WTC11 (cell line): ENCODE measurements around the gene OBSL1. TPM values are rescaled to one million over a fixed set of nuclear protein-coding genes. Genes with fewer than 3 reads are reported as not detected.

Experiments used
- ATAC-seq: fragments of 200-7000 bp; cut with Tn5 transposase; 2 replicates; pipeline ENCODE4 v1.10.0; 2021; ENCODE audit warnings: mild to moderate bottlenecking, moderate library complexity
- CTCF ChIA-PET: fragments of 300-600 bp; sonication (Branson Sonifier 250); formaldehyde crosslinking; loops from one replicate; lab custom pipeline; 2021; ENCODE audit warnings: antibody characterized with exemption; lab: Charles Lee
- POLR2A ChIA-PET: fragments of 350-600 bp; sonication (Branson Sonifier 250); formaldehyde crosslinking; loops from one replicate; lab custom pipeline; 2021; ENCODE audit warnings: antibody characterized with exemption; lab: Charles Lee
- DNase-seq: peaks from one replicate; pipeline ENCODE4 v3.0.0; 2021; ENCODE audit warnings: low spot score
- H3K27ac Mint-ChIP-seq: 2 replicates; pipeline ENCODE4 v1.8.0; 2021; ENCODE audit warnings: mixed read lengths
- H3K27me3 Mint-ChIP-seq: 2 replicates; pipeline ENCODE4 v1.8.0; 2021; ENCODE audit warnings: low read depth, mild to moderate bottlenecking, moderate library complexity, mixed read lengths
- H3K36me3 Mint-ChIP-seq: 2 replicates; pipeline ENCODE4 v1.8.0; 2021; ENCODE audit warnings: mixed read lengths
- H3K4me1 Mint-ChIP-seq: 2 replicates; pipeline ENCODE4 v1.8.0; 2022; ENCODE audit warnings: mixed read lengths
- H3K4me3 Mint-ChIP-seq: 2 replicates; pipeline ENCODE4 v1.8.0; 2021; ENCODE audit warnings: mild to moderate bottlenecking, moderate library complexity, mixed read lengths
- H3K9me3 Mint-ChIP-seq: 2 replicates; pipeline ENCODE4 v1.8.0; 2021; ENCODE audit warnings: mixed read lengths
- AR ChIP-seq: fragments of 250-450 bp; sonication (Bioruptor Pico); IDR thresholded peaks from 2 replicates; pipeline ENCODE4 v1.9.0; 2021; ENCODE audit warnings: mild to moderate bottlenecking
- ATF2 ChIP-seq: sonication (generic); formaldehyde crosslinking; IDR thresholded peaks from 2 replicates; pipeline ENCODE4 v1.8.1; 2022; ENCODE audit warnings: low read depth, missing genetic modification reagents, borderline replicate concordance
- CBFB ChIP-seq: sonication (generic); formaldehyde crosslinking; IDR thresholded peaks from 2 replicates; pipeline ENCODE4 v1.8.1; 2022; ENCODE audit warnings: mild to moderate bottlenecking, low read depth, missing genetic modification reagents
- E2F5 ChIP-seq: sonication (generic); formaldehyde crosslinking; IDR thresholded peaks from 2 replicates; pipeline ENCODE4 v1.8.1; 2022; ENCODE audit warnings: mild to moderate bottlenecking, moderate library complexity, missing genetic modification reagents
- GRHL2 ChIP-seq: fragments of 250-450 bp; sonication (Bioruptor Pico); IDR thresholded peaks from 2 replicates; pipeline ENCODE4 v1.8.0; 2022; ENCODE audit warnings: mild to moderate bottlenecking, moderate library complexity; ENCODE audit not compliant: insufficient replicate concordance, severe bottlenecking
- JAZF1 ChIP-seq: fragments of 250-450 bp; sonication (Bioruptor Pico); IDR thresholded peaks from 2 replicates; pipeline ENCODE4 v1.9.0; 2021; ENCODE audit warnings: moderate library complexity, mild to moderate bottlenecking, inconsistent platforms
- MLX ChIP-seq: sonication (generic); formaldehyde crosslinking; IDR thresholded peaks from 2 replicates; pipeline ENCODE4 v1.8.1; 2023; ENCODE audit warnings: mild to moderate bottlenecking, missing genetic modification reagents, moderate library complexity
- MYBL2 ChIP-seq: sonication (generic); formaldehyde crosslinking; IDR thresholded peaks from 2 replicates; pipeline ENCODE4 v1.8.1; 2023; ENCODE audit warnings: mild to moderate bottlenecking, moderate library complexity, missing genetic modification reagents
- NFYB ChIP-seq: sonication (generic); formaldehyde crosslinking; conservative IDR thresholded peaks from 2 replicates; pipeline ENCODE4 v1.8.0; 2022; ENCODE audit warnings: low read depth, missing genetic modification reagents
- RELA ChIP-seq: sonication (generic); formaldehyde crosslinking; IDR thresholded peaks from 2 replicates; pipeline ENCODE4 v1.8.1; 2022; ENCODE audit warnings: missing genetic modification reagents, mild to moderate bottlenecking, borderline replicate concordance
- SP1 ChIP-seq: sonication (generic); formaldehyde crosslinking; conservative IDR thresholded peaks from 2 replicates; pipeline ENCODE4 v1.8.1; 2022; ENCODE audit warnings: missing genetic modification reagents
- STAT6 ChIP-seq: sonication (generic); formaldehyde crosslinking; conservative IDR thresholded peaks from 2 replicates; pipeline ENCODE4 v1.8.1; 2023; ENCODE audit warnings: mild to moderate bottlenecking, low read depth, missing genetic modification reagents, moderate library complexity
- ZBTB43 ChIP-seq: sonication (generic); formaldehyde crosslinking; IDR thresholded peaks from 2 replicates; pipeline ENCODE4 v1.8.1; 2023; ENCODE audit warnings: mild to moderate bottlenecking, missing genetic modification reagents
- ZNF138 ChIP-seq: sonication (generic); formaldehyde crosslinking; conservative IDR thresholded peaks from 2 replicates; pipeline ENCODE4 v1.8.1; 2022; ENCODE audit warnings: mild to moderate bottlenecking, moderate library complexity, missing genetic modification reagents
- ZNF317 ChIP-seq: sonication (generic); formaldehyde crosslinking; IDR thresholded peaks from 2 replicates; pipeline ENCODE4 v1.8.1; 2023; ENCODE audit warnings: low read depth, mild to moderate bottlenecking, moderate library complexity, missing genetic modification reagents, borderline replicate concordance
- ZNF416 ChIP-seq: fragments of 250-450 bp; sonication (Bioruptor Pico); IDR thresholded peaks from 2 replicates; pipeline ENCODE4 v1.9.0; 2021; ENCODE audit warnings: mild to moderate bottlenecking, inconsistent platforms
- total RNA-seq: library from RNA; stranded (reverse); gene quantifications from 3 replicates; pipeline ENCODE4 v1.2.3, GENCODE V29; 2021
- TF ChIP-seq, protein P1 (sequence below): sonication (generic); formaldehyde crosslinking; IDR thresholded peaks from 2 replicates; pipeline ENCODE4 v1.8.0; 2023; ENCODE audit warnings: missing genetic modification reagents, mild to moderate bottlenecking, borderline replicate concordance

The OBSL1 gene
- total RNA-seq, 1 experiment from 2014 or later = 159 TPM

DNA sequence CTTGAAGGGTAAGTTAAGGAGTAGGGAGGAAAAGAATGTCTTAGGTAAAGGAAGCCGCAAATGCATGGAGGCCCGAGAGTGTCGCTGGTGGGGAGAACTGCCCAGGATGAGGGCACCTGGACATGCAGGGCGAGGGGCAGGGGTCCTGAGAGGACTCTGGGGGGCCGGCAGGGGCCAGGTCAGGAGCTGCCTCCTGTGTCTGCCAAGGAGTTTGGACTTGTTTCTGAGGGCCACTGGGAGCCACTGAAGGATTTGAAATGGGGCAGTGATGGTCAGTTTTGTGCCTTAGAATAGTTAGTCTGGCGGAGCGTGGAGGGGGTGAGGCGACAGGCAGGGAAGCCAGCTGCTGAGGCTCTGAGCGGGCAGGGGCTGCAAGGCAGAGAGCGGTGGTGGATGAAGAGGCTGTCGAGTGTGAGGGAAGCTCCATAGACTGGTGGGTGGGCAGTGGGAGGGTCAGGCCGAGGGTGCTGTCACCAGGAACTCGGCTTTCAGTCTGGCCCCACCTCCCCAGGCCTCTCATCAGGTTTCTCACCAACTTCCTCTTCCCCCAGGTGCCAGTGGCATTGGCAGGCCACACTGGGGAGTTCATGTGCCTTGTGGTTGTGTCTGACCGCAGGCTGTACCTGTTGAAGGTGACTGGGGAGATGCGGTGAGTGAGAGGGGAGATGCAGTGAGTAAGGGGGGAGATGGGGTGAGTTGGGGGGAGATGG is 41.4 kb upstream of the OBSL1 start (continued):
- TF ChIP-seq ZBTB43 (CRISPR knock-in tag) (no peak), ZNF416 (CRISPR knock-in tag) (no peak)
- TF ChIP-seq, all 79 proteins: peak for 0

DNA sequence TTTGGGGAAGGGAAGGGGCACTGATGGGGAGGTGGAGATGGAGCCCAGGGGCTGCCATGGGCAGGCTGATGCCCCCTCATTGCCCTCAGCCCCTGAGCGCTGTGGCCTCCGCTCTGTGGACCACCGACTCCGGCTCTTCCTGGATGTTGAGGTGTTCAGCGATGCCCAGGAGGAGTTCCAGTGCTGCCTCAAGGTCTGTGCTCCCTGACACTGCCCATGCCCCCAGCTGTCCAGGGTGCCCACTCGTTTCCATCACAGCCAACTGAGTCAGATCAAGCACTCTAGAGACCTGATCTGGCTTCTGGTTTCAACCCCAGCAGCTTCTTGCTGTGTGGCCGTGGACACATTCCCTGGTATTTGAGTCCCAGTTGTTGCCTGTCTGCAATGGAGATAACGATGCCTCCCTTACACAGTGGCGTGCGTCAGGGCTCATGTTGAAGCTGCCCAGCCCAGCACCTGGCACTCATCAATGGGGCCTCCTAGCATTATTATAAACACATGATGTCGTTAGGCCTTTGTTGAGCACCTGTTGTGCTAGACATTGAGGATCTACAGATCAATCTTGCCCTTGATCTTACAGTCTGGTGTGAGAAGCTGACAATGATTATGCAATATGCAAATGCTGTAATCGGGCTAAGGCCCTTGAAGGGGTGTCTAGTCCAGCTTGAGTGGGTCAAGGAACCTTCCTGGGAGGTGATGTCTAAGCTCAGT is 40.7 kb upstream of the OBSL1 start:
- H3K4me3 Mint-ChIP-seq = no peak overlapping the region
- no peaks in the 10 kb centered on the region for H3K9me3 Mint-ChIP-seq
- ChIA-PET CTCF (no interaction called here), POLR2A (no interaction called here)
- DNase-seq (no peak), ATAC-seq (no peak)
- H3K36me3 Mint-ChIP-seq = peaks cover 14% of the 10 kb centered on the region
- no peak for TF ChIP-seq STAT6 (CRISPR knock-in tag)
- no peak for TF ChIP-seq NFYB (CRISPR knock-in tag)
- no peak for TF ChIP-seq JAZF1
- TF ChIP-seq ZNF138 (CRISPR knock-in tag) = no peak
- TF ChIP-seq, protein P1, sequence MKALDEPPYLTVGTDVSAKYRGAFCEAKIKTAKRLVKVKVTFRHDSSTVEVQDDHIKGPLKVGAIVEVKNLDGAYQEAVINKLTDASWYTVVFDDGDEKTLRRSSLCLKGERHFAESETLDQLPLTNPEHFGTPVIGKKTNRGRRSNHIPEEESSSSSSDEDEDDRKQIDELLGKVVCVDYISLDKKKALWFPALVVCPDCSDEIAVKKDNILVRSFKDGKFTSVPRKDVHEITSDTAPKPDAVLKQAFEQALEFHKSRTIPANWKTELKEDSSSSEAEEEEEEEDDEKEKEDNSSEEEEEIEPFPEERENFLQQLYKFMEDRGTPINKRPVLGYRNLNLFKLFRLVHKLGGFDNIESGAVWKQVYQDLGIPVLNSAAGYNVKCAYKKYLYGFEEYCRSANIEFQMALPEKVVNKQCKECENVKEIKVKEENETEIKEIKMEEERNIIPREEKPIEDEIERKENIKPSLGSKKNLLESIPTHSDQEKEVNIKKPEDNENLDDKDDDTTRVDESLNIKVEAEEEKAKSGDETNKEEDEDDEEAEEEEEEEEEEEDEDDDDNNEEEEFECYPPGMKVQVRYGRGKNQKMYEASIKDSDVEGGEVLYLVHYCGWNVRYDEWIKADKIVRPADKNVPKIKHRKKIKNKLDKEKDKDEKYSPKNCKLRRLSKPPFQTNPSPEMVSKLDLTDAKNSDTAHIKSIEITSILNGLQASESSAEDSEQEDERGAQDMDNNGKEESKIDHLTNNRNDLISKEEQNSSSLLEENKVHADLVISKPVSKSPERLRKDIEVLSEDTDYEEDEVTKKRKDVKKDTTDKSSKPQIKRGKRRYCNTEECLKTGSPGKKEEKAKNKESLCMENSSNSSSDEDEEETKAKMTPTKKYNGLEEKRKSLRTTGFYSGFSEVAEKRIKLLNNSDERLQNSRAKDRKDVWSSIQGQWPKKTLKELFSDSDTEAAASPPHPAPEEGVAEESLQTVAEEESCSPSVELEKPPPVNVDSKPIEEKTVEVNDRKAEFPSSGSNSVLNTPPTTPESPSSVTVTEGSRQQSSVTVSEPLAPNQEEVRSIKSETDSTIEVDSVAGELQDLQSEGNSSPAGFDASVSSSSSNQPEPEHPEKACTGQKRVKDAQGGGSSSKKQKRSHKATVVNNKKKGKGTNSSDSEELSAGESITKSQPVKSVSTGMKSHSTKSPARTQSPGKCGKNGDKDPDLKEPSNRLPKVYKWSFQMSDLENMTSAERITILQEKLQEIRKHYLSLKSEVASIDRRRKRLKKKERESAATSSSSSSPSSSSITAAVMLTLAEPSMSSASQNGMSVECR = no peak
- no peak for TF ChIP-seq MLX (CRISPR knock-in tag)
- TF ChIP-seq ATF2 = no peak
- no peak for TF ChIP-seq CBFB (CRISPR knock-in tag)
- TF ChIP-seq ZNF317 (CRISPR knock-in tag) = no peak
- TF ChIP-seq GRHL2 = no peak
- no peak for TF ChIP-seq RELA (CRISPR knock-in tag)
- TF ChIP-seq SP1 (CRISPR knock-in tag) = no peak
- no peak for TF ChIP-seq E2F5 (CRISPR knock-in tag)
- no peak for TF ChIP-seq AR
- no peak for TF ChIP-seq MYBL2 (CRISPR knock-in tag)
- no peaks in the 10 kb centered on the region for H3K4me1 Mint-ChIP-seq
- no peaks in the 10 kb centered on the region for H3K27me3 Mint-ChIP-seq
- H3K27ac Mint-ChIP-seq = peak overlapping the region; percentile 89; the same call in 1 of the 2 replicates
